IMR-90 (cell line): Measurements from ENCODE around the gene KIAA0513. TPM values are rescaled to one million over a fixed set of nuclear protein-coding genes. Genes with fewer than 3 reads are reported as not detected.

Experiments
- ATAC-seq: fragments of 200-7000 bp; cut with Tn5 transposase; 2 replicates; pipeline ENCODE4 v1.9.1; 2020; ENCODE audit warnings: low read depth, mild to moderate bottlenecking, moderate library complexity
- BruUV-seq: library from RNA; stranded (reverse); fragments of 400-500 nt; replicated peaks from 2 replicates; lab custom pipeline; 2021; lab: Mats Ljungman, UMichigan
- CTCF ChIA-PET: fragments of 300-600 bp; formaldehyde crosslinking; extraction: SDS; loops from one replicate; lab custom pipeline; 2021; ENCODE audit warnings: antibody characterized with exemption; lab: Yijun Ruan, JAX
- POLR2A ChIA-PET: fragments of 300-600 bp; sonication (Branson Sonifier 250); formaldehyde crosslinking; loops from one replicate; lab custom pipeline; 2022; ENCODE audit warnings: antibody characterized with exemption; ENCODE audit not compliant: unreplicated experiment; lab: Charles Lee
- DNase-seq: peaks from one replicate; pipeline ENCODE4 v3.0.0; 2013
- H2AFZ ChIP-seq: replicated peaks from 2 replicates; pipeline ENCODE3; 2013; ENCODE audit warnings: low read length, mild to moderate bottlenecking; ENCODE audit not compliant: poor library complexity
- H2AK5ac ChIP-seq: 2 replicates; pipeline ENCODE4 v1.6.1; 2013; ENCODE audit warnings: low read depth, low read length, inconsistent platforms
- H2AK9ac ChIP-seq: replicated peaks from 2 replicates; pipeline ENCODE3; 2013; ENCODE audit warnings: mild to moderate bottlenecking, low read depth, low read length, moderate library complexity; ENCODE audit not compliant: poor library complexity
- H2BK120ac ChIP-seq: 2 replicates; pipeline ENCODE4 v1.6.1; 2013; ENCODE audit warnings: low read depth, low read length, inconsistent platforms
- H2BK15ac ChIP-seq: 3 replicates; pipeline ENCODE4 v1.6.1; 2013; ENCODE audit warnings: low read depth, low read length, inconsistent platforms
- H2BK20ac ChIP-seq: 2 replicates; pipeline ENCODE4 v1.6.1; 2013; ENCODE audit warnings: low read depth, mild to moderate bottlenecking, inconsistent platforms, low read length, moderate library complexity
- H2BK5ac ChIP-seq: 2 replicates; pipeline ENCODE4 v1.6.1; 2013; ENCODE audit warnings: mild to moderate bottlenecking, low read depth, low read length, inconsistent platforms; ENCODE audit not compliant: poor library complexity, severe bottlenecking
- H3K14ac ChIP-seq: replicated peaks from 2 replicates; pipeline ENCODE4 v1.6.1; 2013; ENCODE audit warnings: low read depth, low read length, inconsistent platforms
- H3K18ac ChIP-seq: 2 replicates; pipeline ENCODE4 v1.6.1; 2013; ENCODE audit warnings: low read depth, low read length, control low read depth
- H3K23ac ChIP-seq: 2 replicates; pipeline ENCODE4 v1.6.1; 2013; ENCODE audit warnings: low read depth, low read length, inconsistent platforms
- H3K27ac ChIP-seq: 2 replicates; pipeline ENCODE4 v1.5.1; 2013; ENCODE audit warnings: mild to moderate bottlenecking, control low read depth, low read length; ENCODE audit not compliant: insufficient read depth
- H3K27me3 ChIP-seq: 2 replicates; pipeline ENCODE4 v1.6.1; 2013; ENCODE audit warnings: low read length; ENCODE audit not compliant: control insufficient read depth, insufficient read depth
- H3K36me3 ChIP-seq: 2 replicates; pipeline ENCODE4 v1.6.1; 2013; ENCODE audit warnings: low read length, mixed read lengths; ENCODE audit not compliant: control insufficient read depth, insufficient read depth
- H3K4ac ChIP-seq: 2 replicates; pipeline ENCODE4 v1.6.1; 2013; ENCODE audit warnings: low read depth, low read length, inconsistent platforms
- H3K4me1 ChIP-seq: 2 replicates; pipeline ENCODE4 v1.6.1; 2013; ENCODE audit warnings: low read length, mixed read lengths; ENCODE audit not compliant: control insufficient read depth, insufficient read depth
- H3K4me2 ChIP-seq: 2 replicates; pipeline ENCODE4 v1.6.1; 2013; ENCODE audit warnings: low read depth, mild to moderate bottlenecking, control low read depth, low read length, moderate library complexity
- H3K4me3 ChIP-seq: 2 replicates; pipeline ENCODE4 v1.5.1; 2013; ENCODE audit warnings: low read depth, mild to moderate bottlenecking, control low read depth, low read length, moderate library complexity; ENCODE audit not compliant: insufficient read depth
- H3K56ac ChIP-seq: 2 replicates; pipeline ENCODE4 v1.6.1; 2013; ENCODE audit warnings: low read length, inconsistent platforms; ENCODE audit not compliant: insufficient read depth; ENCODE audit errors: extremely low read depth
- H3K79me1 ChIP-seq, 2 experiments: 2 replicates each; pipeline ENCODE4 v1.6.1; 2013; ENCODE audit warnings: low read length in 2 of 2, inconsistent platforms in 1 of 2, low read depth in 1 of 2
- H3K9ac ChIP-seq: 2 replicates; pipeline ENCODE4 v1.6.1; 2013; ENCODE audit warnings: low read depth, low read length, control low read depth
- H3K9me1 ChIP-seq: 2 replicates; pipeline ENCODE4 v1.6.1; 2013; ENCODE audit warnings: low read length, inconsistent platforms; ENCODE audit not compliant: insufficient read depth
- H3K9me3 ChIP-seq: 2 replicates; pipeline ENCODE4 v1.6.1; 2013; ENCODE audit warnings: low read length; ENCODE audit not compliant: control insufficient read depth, insufficient read depth
- H4K20me1 ChIP-seq: 2 replicates; pipeline ENCODE4 v1.6.1; 2013; ENCODE audit warnings: low read length, inconsistent platforms; ENCODE audit not compliant: insufficient read depth
- H4K5ac ChIP-seq: 2 replicates; pipeline ENCODE4 v1.6.1; 2013; ENCODE audit warnings: mild to moderate bottlenecking, low read depth, low read length, control low read depth
- H4K8ac ChIP-seq, 2 experiments: 2 replicates each; pipeline ENCODE4 v1.6.1; 2013; ENCODE audit warnings: low read depth in 2 of 2, low read length in 2 of 2, control low read depth in 1 of 2, inconsistent platforms in 1 of 2
- H4K91ac ChIP-seq: 2 replicates; pipeline ENCODE4 v1.6.1; 2013; ENCODE audit warnings: low read depth, low read length, inconsistent platforms; ENCODE audit not compliant: insufficient read depth
- BHLHE40 ChIP-seq: fragments of 150-350 bp; IDR thresholded peaks from 2 replicates; pipeline ENCODE4 v1.6.1; 2016; ENCODE audit warnings: mild to moderate bottlenecking, low read depth, low read length
- CEBPB ChIP-seq: IDR thresholded peaks from 2 replicates; pipeline ENCODE4 v1.6.1; 2012; ENCODE audit warnings: low read depth, low read length, improper control_type of control experiment
- CHD1 ChIP-seq: IDR thresholded peaks from 2 replicates; pipeline ENCODE4 v1.6.1; 2012; ENCODE audit warnings: low read depth, low read length, improper control_type of control experiment
- CTCF ChIP-seq: conservative IDR thresholded peaks from 2 replicates; pipeline ENCODE4 v1.5.1; 2012; ENCODE audit warnings: mild to moderate bottlenecking, low read depth, low read length, improper control_type of control experiment
- ELK1 ChIP-seq: fragments of 150-350 bp; IDR thresholded peaks from 2 replicates; pipeline ENCODE4 v1.6.1; 2016; ENCODE audit warnings: low read depth, mild to moderate bottlenecking, low read length, moderate library complexity, borderline replicate concordance
- MAFK ChIP-seq: IDR thresholded peaks from 2 replicates; pipeline ENCODE4 v1.6.1; 2012; ENCODE audit warnings: low read depth, low read length, improper control_type of control experiment
- MAZ ChIP-seq: IDR thresholded peaks from 2 replicates; pipeline ENCODE4 v1.6.1; 2012; ENCODE audit warnings: low read depth, mild to moderate bottlenecking, low read length, improper control_type of control experiment, moderate library complexity, borderline replicate concordance
- MXI1 ChIP-seq: IDR thresholded peaks from 2 replicates; pipeline ENCODE4 v1.6.1; 2012; ENCODE audit warnings: low read depth, mild to moderate bottlenecking, low read length, moderate library complexity, borderline replicate concordance
- NFE2L2 ChIP-seq: fragments of 150-350 bp; IDR thresholded peaks from 2 replicates; pipeline ENCODE4 v1.6.1; 2016; ENCODE audit warnings: low read depth, mild to moderate bottlenecking, low read length
- POLR2A ChIP-seq: IDR thresholded peaks from 2 replicates; pipeline ENCODE4 v1.6.1; 2012; ENCODE audit warnings: mild to moderate bottlenecking, low read depth, low read length
- RAD21 ChIP-seq: IDR thresholded peaks from 2 replicates; pipeline ENCODE4 v1.6.1; 2012; ENCODE audit warnings: low read length, improper control_type of control experiment
- RCOR1 ChIP-seq: IDR thresholded peaks from 2 replicates; pipeline ENCODE4 v1.6.1; 2012; ENCODE audit warnings: mild to moderate bottlenecking, low read length, improper control_type of control experiment; ENCODE audit not compliant: insufficient replicate concordance
- RFX5 ChIP-seq: IDR thresholded peaks from 2 replicates; pipeline ENCODE4 v1.8.0; 2012; ENCODE audit warnings: low read depth, mild to moderate bottlenecking, low read length, moderate library complexity
- USF2 ChIP-seq: fragments of 150-350 bp; IDR thresholded peaks from 2 replicates; pipeline ENCODE4 v1.6.1; 2017; ENCODE audit warnings: mild to moderate bottlenecking, antibody characterized with exemption, low read length, low read depth
- WGBS, 2 experiments: methylation state at CpG; one replicate each; pipeline versions ENCODE4 v1.1.5 to v1.1.7; 2013; ENCODE audit warnings: missing lambda C conversion rate in 2 of 2; ENCODE audit not compliant: insufficient read length in 1 of 2; ENCODE audit errors: extremely low coverage in 2 of 2; 5-methylcytosine and 5-hydroxymethylcytosine counted together
- dilution Hi-C: fragments of 300-500 bp; cut with HindIII; formaldehyde crosslinking; loops from one replicate; pipeline ENCODE4 v1.14.3; 2018; ENCODE audit warnings: low sequenced_read_pairs; ENCODE audit not compliant: unreplicated experiment
- in situ Hi-C: fragments of 300-500 bp; cut with MboI; formaldehyde crosslinking; loops from 3 replicates; pipeline ENCODE4 v1.14.3; 2019; ENCODE audit warnings: low sequenced_read_pairs, inconsistent platforms, mixed read lengths
- intact Hi-C: fragments of 100-400 bp; cut with micrococcal nuclease; formaldehyde crosslinking; loops from 2 replicates; pipeline ENCODE4 v1.10.0; 2022
- polyA plus RNA-seq, 3 experiments: library from polyadenylated mRNA; depleted of rRNA; stranded (reverse); fragments of >200 nt; gene quantifications; 2 replicates each; pipeline ENCODE4 v1.2.3, GENCODE V29; 2012; ENCODE audit warnings: low replicate concordance in 1 of 3
- total RNA-seq: library from RNA; depleted of rRNA; stranded (reverse); fragments of >200 nt; gene quantifications from 2 replicates; pipeline ENCODE4 v1.2.3, GENCODE V29; 2012

Gene KIAA0513
- total and polyA plus RNA-seq, 2 of the 4 experiments (the other 2 are of a cell fraction), result 9.5 TPM

GRCh38 chr16:85101956-85102630 lies 74.5 kb downstream of the KIAA0513 start:
- Histone ChIP-seq H3K23ac (no peak overlapping the region), H2AK9ac (no peak overlapping the region), H3K18ac (no peak overlapping the region), H3K56ac (no peak overlapping the region), H4K8ac (no peak overlapping the region), H2BK15ac (no peak overlapping the region), H3K27ac (no peak overlapping the region), H3K9ac (no peak overlapping the region), H3K4me2 (no peak overlapping the region), H3K4me1 (no peaks in the 10 kb centered on the region), H3K9me3 (peaks cover 4% of the 10 kb centered on the region; the same call in 1 of the 2 replicates), H2BK120ac (no peak overlapping the region), H2BK5ac (no peak overlapping the region), H4K20me1 (no peaks in the 10 kb centered on the region), H3K79me1 (no peaks in the 10 kb centered on the region), H3K14ac (no peak overlapping the region), H3K4me3 (no peak overlapping the region), H4K91ac (no peak overlapping the region), H4K5ac (no peak overlapping the region), H3K4ac (no peak overlapping the region), H3K27me3 (peaks cover 32% of the 10 kb centered on the region), H2BK20ac (no peak overlapping the region), H3K36me3 (no peaks in the 10 kb centered on the region), H3K9me1 (no peaks in the 10 kb centered on the region; the same call in 1 of the 2 replicates), H2AFZ (no peak overlapping the region), H2AK5ac (no peak overlapping the region)
- no TSS peak for BruUV-seq
- in situ Hi-C loops, result no loop called here
- TF ChIP-seq RFX5 (no peak), RCOR1 (no peak), USF2 (no peak), CEBPB (no peak), RAD21 (no peak), MAFK (no peak), NFE2L2 (no peak), CHD1 (no peak), CTCF (no peak), BHLHE40 (no peak), MXI1 (no peak), MAZ (no peak), POLR2A (no peak), ELK1 (no peak)
- no CpG with 5 or more reads among the region's 11 CpGs for WGBS, 2 experiments
- ChIA-PET CTCF (no interaction called here), POLR2A (no interaction called here)
- dilution Hi-C loops, result no loop called here
- DNase-seq, result peak; percentile 38
- intact Hi-C loops, result no loop called here
- ATAC-seq, result peak; percentile 46
